ENCODE data around the gene GAB2.

GAB2 gene

GRCh38 chr11:78406568-78407196 is 10.9 kb downstream of the GAB2 start:
- H3K27ac ChIP-seq (replicated peaks; ENCODE audit: low read length), result no peak overlapping the region
- no CpG with 5 or more reads among the region's 3 CpGs for WGBS, 2 donors (ENCODE audit: extremely low coverage in 2 of 2, insufficient read length in 2 of 2, insufficient replicate concordance in 1 of 2)
- no peak overlapping the region for H2AFZ ChIP-seq (ENCODE audit: low read length)
- no peak overlapping the region for H2BK5ac ChIP-seq (ENCODE audit: low read length)
- no peak overlapping the region for H3K4ac ChIP-seq (ENCODE audit: low read length)
- H3K79me1 ChIP-seq (ENCODE audit: low read depth, low read length), result no peaks in the 10 kb centered on the region
- H3K27me3 ChIP-seq (ENCODE audit: control insufficient read depth in 3 of 3, insufficient read depth in 3 of 3, low read depth in 1 of 3, low read length in 3 of 3), result no peaks in the 10 kb centered on the region
- H3K4me2 ChIP-seq (ENCODE audit: insufficient read depth, low read length, poor library complexity, severe bottlenecking), result no peak overlapping the region
- no peak for DNase-seq (ENCODE audit: low spot score)
- H3K4me1 ChIP-seq (ENCODE audit: control insufficient read depth in 2 of 2, insufficient read depth in 1 of 2, low read depth in 1 of 2, low read length in 2 of 2), result no peaks in the 10 kb centered on the region
- H3K9ac ChIP-seq (ENCODE audit: low read depth, low read length, poor library complexity), result no peak overlapping the region
- H2BK12ac ChIP-seq (ENCODE audit: low read length), result no peak overlapping the region
- H2BK15ac ChIP-seq (ENCODE audit: low read length), result no peak overlapping the region
- no peak overlapping the region for H3K14ac ChIP-seq (ENCODE audit: low read length)
- H3K9me3 ChIP-seq (replicated peaks in 1 of 2; ENCODE audit: control insufficient read depth in 2 of 2, insufficient read depth in 1 of 2, low read depth in 1 of 2, low read length in 2 of 2), result peaks cover 0 to 59% of the 10 kb centered on the region in 2 donors
- no peak overlapping the region for H4K91ac ChIP-seq (ENCODE audit: low read depth, low read length, poor library complexity)
- H3K36me3 ChIP-seq (replicated peaks in 1 of 2; ENCODE audit: control insufficient read depth in 2 of 2, insufficient read depth in 2 of 2, low read length in 2 of 2), result peaks cover 7 to 8% of the 10 kb centered on the region in 2 donors
- no peak overlapping the region for H4K8ac ChIP-seq (ENCODE audit: low read depth, low read length)
- no peak overlapping the region for H2AK5ac ChIP-seq (ENCODE audit: low read depth, low read length)
- H3K18ac ChIP-seq (ENCODE audit: low read length), result no peak overlapping the region
- no peak overlapping the region for H3K4me3 ChIP-seq (ENCODE audit: low read length in 2 of 2)
- H3K23ac ChIP-seq (ENCODE audit: low read depth, low read length, poor library complexity), result no peak overlapping the region
- no peak overlapping the region for H2BK120ac ChIP-seq (ENCODE audit: low read depth, low read length)

- Histone ChIP-seq H3K9ac (ENCODE audit: low read depth, low read length, poor library complexity) (no peak overlapping the region), H3K4me1 (ENCODE audit: control insufficient read depth in 2 of 2, insufficient read depth in 1 of 2, low read depth in 1 of 2, low read length in 2 of 2) (peaks cover 0 to 2% of the 10 kb centered on the region in 2 donors), H3K4me2 (ENCODE audit: insufficient read depth, low read length, poor library complexity, severe bottlenecking) (no peak overlapping the region), H3K36me3 (replicated peaks in 1 of 2; ENCODE audit: control insufficient read depth in 2 of 2, insufficient read depth in 2 of 2, low read length in 2 of 2) (peaks cover 7 to 8% of the 10 kb centered on the region in 2 donors), H2BK120ac (ENCODE audit: low read depth, low read length) (no peak overlapping the region), H3K4me3 (ENCODE audit: low read length in 2 of 2) (peak overlapping the region in 1 of 2 donors; percentile 22), H2BK12ac (ENCODE audit: low read length) (no peak overlapping the region), H3K27me3 (ENCODE audit: control insufficient read depth in 3 of 3, insufficient read depth in 3 of 3, low read depth in 1 of 3, low read length in 3 of 3) (no peaks in the 10 kb centered on the region), H2AK5ac (ENCODE audit: low read depth, low read length) (no peak overlapping the region), H3K14ac (ENCODE audit: low read length) (no peak overlapping the region), H4K91ac (ENCODE audit: low read depth, low read length, poor library complexity) (no peak overlapping the region), H4K8ac (ENCODE audit: low read depth, low read length) (no peak overlapping the region), H3K18ac (ENCODE audit: low read length) (no peak overlapping the region), H3K4ac (ENCODE audit: low read length) (no peak overlapping the region), H2BK15ac (ENCODE audit: low read length) (no peak overlapping the region), H2AFZ (ENCODE audit: low read length) (no peak overlapping the region), H3K79me1 (ENCODE audit: low read depth, low read length) (no peaks in the 10 kb centered on the region), H3K27ac (replicated peaks; ENCODE audit: low read length) (no peak overlapping the region), H3K23ac (ENCODE audit: low read depth, low read length, poor library complexity) (no peak overlapping the region), H3K9me3 (replicated peaks in 1 of 2; ENCODE audit: control insufficient read depth in 2 of 2, insufficient read depth in 1 of 2, low read depth in 1 of 2, low read length in 2 of 2) (peaks cover 0 to 54% of the 10 kb centered on the region in 2 donors), H2BK5ac (ENCODE audit: low read length) (no peak overlapping the region)
- WGBS, 2 donors (ENCODE audit: extremely low coverage in 2 of 2, insufficient read length in 2 of 2, insufficient replicate concordance in 1 of 2), result no CpG with 5 or more reads among the region's 2 CpGs
- no peak for DNase-seq (ENCODE audit: low spot score)
These were observed 11.8 kb downstream of the GAB2 start for GRCh38 chr11:78405805-78406204.

GRCh38 chr11:78403781-78404180 is 13.8 kb downstream of the GAB2 start:
- Histone ChIP-seq H3K27me3 (ENCODE audit: control insufficient read depth in 3 of 3, insufficient read depth in 3 of 3, low read depth in 1 of 3, low read length in 3 of 3) (no peaks in the 10 kb centered on the region), H3K9me3 (replicated peaks in 1 of 2; ENCODE audit: control insufficient read depth in 2 of 2, insufficient read depth in 1 of 2, low read depth in 1 of 2, low read length in 2 of 2) (peaks cover 0 to 36% of the 10 kb centered on the region in 2 donors), H2BK5ac (ENCODE audit: low read length) (no peak overlapping the region), H2BK15ac (ENCODE audit: low read length) (no peak overlapping the region), H2AFZ (ENCODE audit: low read length) (no peak overlapping the region), H3K18ac (ENCODE audit: low read length) (no peak overlapping the region), H3K4ac (ENCODE audit: low read length) (no peak overlapping the region), H3K27ac (replicated peaks; ENCODE audit: low read length) (no peak overlapping the region), H2BK12ac (ENCODE audit: low read length) (no peak overlapping the region), H3K4me3 (ENCODE audit: low read length in 2 of 2) (no peak overlapping the region), H4K8ac (ENCODE audit: low read depth, low read length) (no peak overlapping the region), H3K36me3 (replicated peaks in 1 of 2; ENCODE audit: control insufficient read depth in 2 of 2, insufficient read depth in 2 of 2, low read length in 2 of 2) (peaks cover 5 to 7% of the 10 kb centered on the region in 2 donors), H3K4me1 (ENCODE audit: control insufficient read depth in 2 of 2, insufficient read depth in 1 of 2, low read depth in 1 of 2, low read length in 2 of 2) (peaks cover 0 to 9% of the 10 kb centered on the region in 2 donors), H3K14ac (ENCODE audit: low read length) (no peak overlapping the region), H3K9ac (ENCODE audit: low read depth, low read length, poor library complexity) (no peak overlapping the region), H2AK5ac (ENCODE audit: low read depth, low read length) (no peak overlapping the region), H3K4me2 (ENCODE audit: insufficient read depth, low read length, poor library complexity, severe bottlenecking) (no peak overlapping the region), H4K91ac (ENCODE audit: low read depth, low read length, poor library complexity) (no peak overlapping the region), H3K79me1 (ENCODE audit: low read depth, low read length) (no peaks in the 10 kb centered on the region), H2BK120ac (ENCODE audit: low read depth, low read length) (no peak overlapping the region), H3K23ac (ENCODE audit: low read depth, low read length, poor library complexity) (no peak overlapping the region)
- no CpG with 5 or more reads among the region's 2 CpGs for WGBS, 2 donors (ENCODE audit: extremely low coverage in 2 of 2, insufficient read length in 2 of 2, insufficient replicate concordance in 1 of 2)
- no peak for DNase-seq (ENCODE audit: low spot score)

- H3K4me1 ChIP-seq (ENCODE audit: control insufficient read depth in 2 of 2, insufficient read depth in 1 of 2, low read depth in 1 of 2, low read length in 2 of 2), result peaks cover 0 to 9% of the 10 kb centered on the region in 2 donors
- H3K36me3 ChIP-seq (replicated peaks in 1 of 2; ENCODE audit: control insufficient read depth in 2 of 2, insufficient read depth in 2 of 2, low read length in 2 of 2), result peaks cover 0 to 4% of the 10 kb centered on the region in 2 donors
- H3K79me1 ChIP-seq (ENCODE audit: low read depth, low read length), result no peaks in the 10 kb centered on the region
- H3K4ac ChIP-seq (ENCODE audit: low read length), result no peak overlapping the region
- no peak overlapping the region for H4K91ac ChIP-seq (ENCODE audit: low read depth, low read length, poor library complexity)
- DNase-seq (ENCODE audit: low spot score), result no peak
- no peak overlapping the region for H3K4me3 ChIP-seq (ENCODE audit: low read length in 2 of 2)
- no peak overlapping the region for H2BK15ac ChIP-seq (ENCODE audit: low read length)
- H2BK12ac ChIP-seq (ENCODE audit: low read length), result no peak overlapping the region
- H2BK120ac ChIP-seq (ENCODE audit: low read depth, low read length), result no peak overlapping the region
- no peak overlapping the region for H3K14ac ChIP-seq (ENCODE audit: low read length)
- H2AK5ac ChIP-seq (ENCODE audit: low read depth, low read length), result no peak overlapping the region
- no peak overlapping the region for H3K23ac ChIP-seq (ENCODE audit: low read depth, low read length, poor library complexity)
- H2BK5ac ChIP-seq (ENCODE audit: low read length), result no peak overlapping the region
- H4K8ac ChIP-seq (ENCODE audit: low read depth, low read length), result no peak overlapping the region
- peaks cover 0 to 30% of the 10 kb centered on the region in 2 donors for H3K9me3 ChIP-seq (replicated peaks in 1 of 2; ENCODE audit: control insufficient read depth in 2 of 2, insufficient read depth in 1 of 2, low read depth in 1 of 2, low read length in 2 of 2)
- no peak overlapping the region for H3K9ac ChIP-seq (ENCODE audit: low read depth, low read length, poor library complexity)
- no peak overlapping the region for H3K18ac ChIP-seq (ENCODE audit: low read length)
- H3K4me2 ChIP-seq (ENCODE audit: insufficient read depth, low read length, poor library complexity, severe bottlenecking), result no peak overlapping the region
- no peak overlapping the region for H3K27ac ChIP-seq (replicated peaks; ENCODE audit: low read length)
- WGBS, 2 donors (ENCODE audit: extremely low coverage in 2 of 2, insufficient read length in 2 of 2, insufficient replicate concordance in 1 of 2), result no CpG with 5 or more reads among the region's 3 CpGs
- H3K27me3 ChIP-seq (ENCODE audit: control insufficient read depth in 3 of 3, insufficient read depth in 3 of 3, low read depth in 1 of 3, low read length in 3 of 3), result no peaks in the 10 kb centered on the region
- H2AFZ ChIP-seq (ENCODE audit: low read length), result no peak overlapping the region
These were observed 14.8 kb downstream of the GAB2 start for GRCh38 chr11:78402847-78403246.

Data from neuronal stem cell (in vitro differentiated cells).